ENCODE data around the gene BRSK2.
"Not testable (repeated sequence)": the region's sequence is repeated elsewhere in the genome, so short reads cannot be mapped to it uniquely, and the experiment has no call there.

BRSK2 gene

DNA sequence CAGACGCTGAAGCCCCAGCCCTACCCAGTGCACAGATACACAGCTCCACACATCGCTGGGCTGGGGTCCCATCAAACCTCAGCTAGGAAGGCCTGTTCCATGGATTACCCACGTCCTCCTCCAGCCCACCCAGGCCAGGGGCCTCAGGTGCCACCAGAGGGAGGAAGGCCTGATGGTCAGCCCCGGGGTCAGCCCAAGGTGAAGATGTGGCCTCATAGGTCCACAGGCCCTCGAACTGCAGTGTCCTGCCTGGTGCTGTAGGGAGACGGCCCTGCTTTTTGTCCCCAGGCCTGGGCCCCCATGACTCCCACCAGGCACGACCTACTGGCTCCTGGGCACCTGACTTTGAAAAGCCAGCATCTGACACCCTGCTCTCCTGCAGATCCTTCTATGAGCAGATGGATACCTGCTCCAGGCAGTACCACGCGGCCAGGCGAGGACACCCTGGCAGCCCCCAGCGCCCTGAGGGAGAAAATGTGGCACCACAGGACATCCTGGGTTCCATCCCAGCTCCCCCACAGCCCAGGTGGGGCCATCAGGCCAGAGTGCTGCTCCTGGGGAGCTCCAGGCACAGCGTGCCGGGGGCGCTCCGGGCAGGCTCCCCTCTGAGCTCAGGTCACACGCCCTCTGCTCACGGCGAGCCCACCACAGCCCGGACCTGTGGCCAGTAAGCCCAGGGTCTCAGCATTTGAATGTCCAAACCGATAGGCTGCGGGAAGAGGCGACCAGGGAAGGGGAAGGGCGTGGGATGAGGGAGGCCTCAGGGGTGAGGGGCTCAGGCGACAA is 112.6 kb downstream of the BRSK2 start:
- no peak for DNase-seq

DNA sequence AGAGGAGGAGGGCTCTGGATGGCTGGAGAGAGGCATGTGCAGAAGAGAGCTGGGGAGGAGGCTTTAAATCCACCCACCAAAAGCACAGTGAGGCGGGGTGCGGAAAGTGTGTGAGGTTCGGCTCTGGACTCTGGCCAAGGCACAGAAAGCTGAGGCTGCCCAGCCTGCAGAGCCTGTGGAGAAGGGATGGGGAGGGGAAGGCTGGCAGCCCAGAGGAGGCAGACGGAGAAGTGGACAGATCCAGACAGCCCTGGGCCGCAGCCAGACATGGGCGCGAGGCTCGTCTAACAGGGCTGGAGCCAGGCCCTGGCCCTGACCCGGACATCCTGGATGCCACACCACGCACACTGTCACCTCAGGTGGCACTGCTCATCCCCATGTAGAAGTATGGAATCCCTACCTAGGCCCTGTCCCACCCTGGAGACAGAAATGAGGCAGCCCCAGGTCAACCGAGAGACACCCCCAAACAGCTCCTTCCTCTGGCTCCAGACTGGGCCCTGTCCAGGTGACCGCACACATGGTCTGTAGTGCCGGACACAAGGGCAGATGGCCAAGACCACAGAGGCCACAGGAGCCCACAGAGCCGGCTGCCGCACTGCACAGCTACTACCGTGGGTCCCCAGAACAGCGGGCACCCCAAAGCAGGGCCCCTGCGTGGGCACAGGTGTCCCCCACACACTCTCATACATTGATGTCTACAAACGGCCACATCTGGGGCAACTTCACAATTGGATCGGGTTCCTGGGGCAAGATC is 113.4 kb downstream of the BRSK2 start:
- DNase-seq, result no peak

DNA sequence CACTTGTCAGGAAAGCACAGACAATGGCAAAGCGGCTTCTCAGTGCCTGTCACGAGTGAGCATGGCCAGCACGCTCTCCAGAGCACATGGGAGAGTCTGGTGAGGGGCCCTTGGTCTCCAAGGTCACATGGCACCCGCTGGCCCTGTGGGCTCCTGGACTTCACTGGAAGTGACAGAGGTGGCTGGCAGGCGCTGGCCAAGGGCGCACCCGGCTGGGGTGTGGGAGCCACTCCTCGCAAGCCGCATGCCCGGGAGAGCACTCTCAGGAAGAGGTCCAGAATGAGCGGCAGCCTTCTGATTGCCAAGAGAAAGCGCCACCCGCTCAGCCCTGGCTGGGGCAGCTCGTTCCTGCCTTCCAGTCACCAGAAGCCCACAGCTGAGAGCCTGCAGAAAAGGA is 114.0 kb downstream of the BRSK2 start:
- DNase-seq, result no peak

DNA sequence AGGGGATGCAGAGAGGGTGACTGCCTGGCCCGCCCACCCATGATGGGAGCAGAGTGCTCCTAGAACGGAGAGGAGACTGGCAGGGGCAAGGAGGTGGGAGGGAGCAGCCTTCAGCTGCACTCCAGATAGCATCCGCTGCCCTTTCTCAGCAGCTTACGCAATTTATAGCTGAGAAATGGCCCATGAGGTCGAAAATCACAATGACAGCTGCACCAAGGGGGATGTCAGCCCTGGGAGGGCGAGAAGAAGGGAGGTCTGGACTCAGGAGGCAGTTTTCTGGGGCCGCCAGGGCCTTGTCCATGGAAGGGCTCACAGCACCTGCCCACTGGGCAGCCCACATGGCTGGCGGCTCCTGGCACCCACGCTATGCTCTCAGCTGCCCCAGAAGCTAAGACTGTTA is 114.4 kb downstream of the BRSK2 start:
- no peak for DNase-seq

DNA sequence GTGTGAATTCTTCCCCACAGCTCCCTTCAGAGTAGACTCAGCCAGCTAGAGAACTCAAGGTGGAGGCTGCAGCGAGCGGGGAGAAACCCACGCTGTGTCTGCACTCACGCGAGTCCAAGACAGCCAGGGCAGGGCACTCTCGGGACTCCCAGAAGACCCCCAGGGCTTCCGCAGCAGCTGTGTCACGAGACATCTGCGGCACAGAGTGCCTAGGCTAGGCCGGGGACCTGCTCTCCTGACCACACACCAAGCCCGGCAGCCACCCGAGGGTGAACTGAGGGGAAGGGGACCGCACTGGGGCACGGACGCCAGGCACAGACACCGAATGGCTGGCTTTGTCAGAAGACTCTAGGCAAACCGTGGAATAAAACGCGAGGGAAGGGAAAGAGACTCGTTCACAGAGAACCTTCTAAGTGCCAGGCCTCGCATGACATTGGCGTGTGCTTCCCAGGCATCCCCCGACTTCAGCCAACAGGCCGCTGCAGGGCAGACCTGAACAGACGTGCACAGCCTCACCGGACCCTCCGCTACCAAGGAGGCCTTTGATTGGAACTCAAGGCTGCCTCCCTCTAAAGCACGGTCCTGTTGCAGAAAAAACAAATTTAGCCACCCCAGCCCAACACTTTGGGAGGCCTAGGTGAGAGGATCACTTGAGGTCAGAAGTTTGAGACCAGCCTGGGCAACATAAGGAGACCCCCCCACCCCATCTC is 115.0 kb downstream of the BRSK2 start:
- no peak for DNase-seq

DNA sequence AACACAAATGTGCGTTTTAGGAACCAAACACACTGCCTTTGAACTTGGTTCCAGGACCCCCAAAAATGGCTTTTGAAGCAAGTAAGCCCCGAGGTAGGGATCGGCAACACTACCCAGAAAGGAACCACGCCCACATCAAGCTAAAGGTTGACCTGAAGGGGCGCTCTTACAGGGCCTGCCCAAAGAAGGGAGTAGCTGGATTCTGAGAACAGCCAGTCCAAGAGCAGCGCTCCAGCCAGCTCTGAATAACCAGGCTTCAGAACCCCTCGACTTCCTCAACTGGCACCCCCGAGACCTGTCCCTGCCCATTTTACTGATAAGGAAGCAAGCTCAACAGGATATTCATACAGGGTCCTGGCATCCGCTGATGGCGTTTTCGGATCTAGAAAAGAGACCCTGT is 115.7 kb downstream of the BRSK2 start:
- DNase-seq, result no peak

DNA sequence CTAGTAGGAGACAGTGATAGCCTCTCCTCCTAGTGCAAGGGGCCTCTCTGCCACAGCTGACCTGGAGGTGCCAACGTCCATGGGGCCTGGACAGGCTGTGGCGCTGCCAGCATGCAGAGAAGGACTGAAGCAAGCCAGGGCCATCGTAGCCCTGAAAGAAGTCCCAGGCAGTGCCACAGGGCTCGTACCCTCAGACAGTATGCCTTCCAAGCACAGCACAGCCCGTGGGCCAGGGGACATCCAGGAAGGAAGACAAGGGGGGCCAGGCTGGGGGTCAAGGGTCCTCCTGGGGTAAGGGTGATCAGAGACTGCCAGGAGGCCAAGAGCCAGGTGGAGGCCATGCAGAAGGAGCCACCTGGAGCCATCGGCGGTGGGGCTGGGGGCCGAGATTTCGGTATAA is 117.2 kb downstream of the BRSK2 start:
- no peak for DNase-seq

DNA sequence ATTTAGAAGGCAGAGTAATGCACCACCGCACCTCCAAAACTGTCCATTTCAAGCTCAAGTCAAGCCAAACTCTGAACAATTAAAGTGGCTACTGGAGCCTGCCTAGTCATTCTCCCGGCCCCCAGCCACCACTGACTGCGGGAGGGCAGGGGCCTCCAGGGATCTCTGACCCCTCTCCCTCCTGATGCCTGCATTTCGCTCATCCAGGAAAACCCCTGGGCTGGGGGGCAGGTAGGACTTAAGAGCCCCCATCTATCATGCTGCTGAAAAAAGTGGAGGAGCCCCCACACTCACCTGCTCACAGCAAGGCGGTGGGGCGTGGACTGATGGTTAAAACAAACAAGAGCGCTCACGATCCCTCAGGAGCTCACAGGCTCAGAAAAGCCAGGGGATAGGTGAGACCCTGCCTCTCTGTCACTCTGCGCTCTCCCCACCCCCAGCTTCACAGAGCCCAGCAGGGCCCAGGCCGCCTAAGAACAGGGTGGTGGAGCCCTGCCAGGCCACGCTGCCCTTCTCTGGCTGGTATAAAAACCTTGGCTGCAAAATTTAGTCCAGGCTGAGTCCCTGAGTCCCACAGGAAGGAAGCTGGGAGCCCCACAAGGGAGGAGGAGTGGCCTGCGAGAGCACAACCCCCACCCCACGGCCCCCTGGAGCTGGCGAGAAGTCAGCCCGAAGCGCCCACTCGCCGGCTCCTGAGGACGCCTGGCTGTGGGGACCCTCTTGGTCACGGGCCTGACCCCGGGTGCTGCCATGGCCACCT is 117.8 kb downstream of the BRSK2 start:
- no peak for DNase-seq

DNA sequence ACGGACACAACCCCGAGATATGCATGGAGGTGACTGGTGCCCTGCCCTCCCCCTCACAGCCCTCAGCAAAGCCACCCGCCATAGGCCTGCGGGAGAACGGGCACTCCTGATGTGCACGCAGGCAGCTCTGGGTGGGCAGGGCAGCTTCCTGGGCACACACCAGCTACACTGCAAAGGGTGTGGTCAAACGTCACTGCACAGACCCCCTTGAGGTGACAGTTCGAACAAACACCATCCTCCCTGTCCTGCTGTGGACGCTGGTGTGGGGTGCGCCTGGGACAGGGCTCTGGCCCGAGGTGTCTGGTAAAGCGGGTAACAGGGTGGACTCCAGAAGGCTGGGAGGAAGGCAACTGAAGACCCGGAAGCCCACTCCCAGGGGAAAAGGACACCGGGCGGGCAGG is 118.8 kb downstream of the BRSK2 start:
- no peak for DNase-seq

DNA sequence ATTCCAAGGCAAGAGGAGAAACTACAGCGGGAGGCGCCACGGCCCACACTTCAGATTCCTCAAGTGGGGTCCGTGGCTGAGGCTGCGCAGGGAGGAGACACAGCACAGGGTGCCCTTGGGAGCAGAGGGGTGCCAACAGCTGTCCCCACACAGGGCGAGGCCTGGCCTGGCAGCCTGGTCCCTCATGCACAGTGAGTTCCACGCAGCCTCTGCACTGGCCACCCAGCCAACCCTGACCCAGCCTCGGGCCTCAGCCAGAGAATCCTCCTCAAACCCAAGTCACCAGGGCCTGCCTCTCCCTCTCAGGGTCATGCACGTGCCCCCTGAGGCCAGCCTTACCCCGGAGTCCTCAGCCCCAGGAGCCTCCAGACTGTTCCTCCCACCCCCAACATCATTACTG is 119.3 kb downstream of the BRSK2 start:
- no peak for DNase-seq

DNA sequence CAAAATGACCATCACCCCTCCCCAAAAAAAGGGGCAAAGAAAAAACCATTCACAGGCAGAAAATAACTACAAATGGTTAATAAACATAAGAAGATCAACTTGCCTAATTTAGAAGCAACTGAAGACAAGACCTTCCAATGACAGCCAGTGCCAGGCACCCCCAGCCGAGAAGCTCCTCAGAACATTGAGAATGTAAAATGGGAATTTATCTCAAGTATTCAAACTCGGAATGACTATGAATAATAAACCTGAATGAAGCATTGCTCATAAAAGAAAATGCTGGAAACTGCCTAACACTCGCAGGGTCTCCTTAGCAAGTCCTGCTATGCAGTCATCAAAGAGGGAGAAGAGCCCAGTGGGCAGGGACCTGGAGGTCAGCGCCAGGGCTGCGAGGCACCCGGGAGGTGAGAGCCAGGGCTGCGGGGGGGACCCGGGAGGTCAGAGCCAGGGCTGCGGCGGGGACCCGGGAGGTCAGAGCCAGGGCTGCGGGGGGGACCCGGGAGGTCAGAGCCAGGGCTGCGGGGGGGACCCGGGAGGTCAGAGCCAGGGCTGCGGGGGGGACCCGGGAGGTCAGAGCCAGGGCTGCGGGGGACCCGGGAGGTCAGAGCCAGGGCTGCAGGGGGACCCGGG is 120.0 kb downstream of the BRSK2 start:
- no peak for DNase-seq

DNA sequence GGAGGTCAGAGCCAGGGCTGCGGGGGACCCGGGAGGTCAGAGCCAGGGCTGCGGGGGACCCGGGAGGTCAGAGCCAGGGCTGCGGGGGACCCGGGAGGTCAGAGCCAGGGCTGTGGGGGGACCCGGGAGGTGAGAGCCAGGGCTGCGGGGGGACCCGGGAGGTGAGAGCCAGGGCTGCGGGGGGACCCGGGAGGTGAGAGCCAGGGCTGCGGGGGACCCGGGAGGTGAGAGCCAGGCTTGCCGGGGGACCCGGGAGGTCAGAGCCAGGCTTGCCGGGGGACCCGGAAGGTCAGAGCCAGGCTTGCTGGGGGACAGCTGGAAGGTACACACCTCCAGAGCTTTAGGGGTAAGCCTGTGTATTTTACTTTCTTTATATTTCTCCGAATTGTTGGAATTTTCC is 120.6 kb downstream of the BRSK2 start:
- DNase-seq, result not testable (repeated sequence)

DNA sequence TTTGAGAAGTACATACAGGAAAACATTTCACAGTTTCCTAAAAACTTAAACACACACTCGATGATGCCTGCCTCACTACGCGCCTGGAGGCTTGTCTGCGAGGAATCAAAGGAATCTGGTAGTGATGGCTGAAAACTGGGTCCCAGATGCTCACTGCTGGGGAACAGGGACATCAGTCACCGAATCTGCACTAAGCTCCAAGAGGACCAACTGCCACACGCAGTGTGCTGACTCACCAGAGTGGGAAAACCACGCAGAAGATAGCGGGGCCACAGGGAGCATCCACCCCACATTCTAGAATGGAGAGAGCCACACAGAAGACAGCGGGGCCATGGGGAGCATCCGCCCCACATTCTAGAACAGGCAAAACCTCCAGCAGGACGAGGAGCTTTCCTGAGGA is 121.2 kb downstream of the BRSK2 start:
- DNase-seq, result no peak

DNA sequence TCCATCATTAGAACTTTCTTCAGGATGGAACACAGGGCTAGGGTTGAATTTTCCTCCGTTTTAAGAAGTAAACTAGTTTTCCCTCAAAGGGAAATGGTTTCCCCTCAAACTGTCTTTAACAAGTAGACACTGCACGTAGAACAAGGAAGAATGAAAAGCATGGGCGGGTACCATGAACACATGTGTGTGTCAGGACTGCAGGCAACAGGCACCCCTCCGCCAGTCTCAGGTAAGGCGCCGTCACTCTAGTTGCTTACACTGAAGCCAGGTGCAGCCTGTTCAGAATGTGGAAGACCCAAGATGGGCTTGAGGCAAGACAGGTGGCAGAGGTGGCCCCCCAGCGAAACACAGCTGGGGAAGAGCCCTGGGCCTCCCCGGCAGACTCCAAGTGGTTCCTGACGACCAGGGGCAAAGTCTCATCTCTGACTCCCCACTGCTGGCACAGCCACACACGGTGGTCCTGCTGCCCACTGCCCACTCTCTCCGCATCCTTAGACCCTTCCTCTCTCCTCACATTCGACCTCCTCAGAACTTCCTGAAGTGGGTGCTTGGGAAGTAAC is 122.3 kb downstream of the BRSK2 start:
- DNase-seq, result no peak
